OCI-LY7 (cell line): Measurements from ENCODE around the gene ADNP2.

Source experiments
- CTCF ChIP-seq: fragments of 200-600 bp; sonication (generic); conservative IDR thresholded peaks from 2 replicates; pipeline ENCODE4 v1.5.1; 2014; ENCODE audit warnings: mild to moderate bottlenecking, antibody characterized with exemption, low read length, moderate library complexity, mixed read lengths
- EZH2phosphoT487 ChIP-seq: fragments of 200-600 bp; sonication (generic); IDR thresholded peaks from 2 replicates; pipeline ENCODE4 v1.6.1; 2018; ENCODE audit warnings: low read depth, borderline replicate concordance, mild to moderate bottlenecking, mixed run types, antibody characterized with exemption, low read length, moderate library complexity, mixed read lengths

- TF ChIP-seq CTCF (no peak), EZH2phosphoT487 (no peak)
Observed at GRCh38 chr18:80169607-80170006, 60.5 kb downstream of the ADNP2 start.
